Measurements from ENCODE around the gene RPL11. TPM values are rescaled to one million over a fixed set of nuclear protein-coding genes. Genes with fewer than 3 reads are reported as not detected.

The RPL11 gene
- total RNA-seq, 1 experiment from 2014 or later, result 865 TPM

DNA sequence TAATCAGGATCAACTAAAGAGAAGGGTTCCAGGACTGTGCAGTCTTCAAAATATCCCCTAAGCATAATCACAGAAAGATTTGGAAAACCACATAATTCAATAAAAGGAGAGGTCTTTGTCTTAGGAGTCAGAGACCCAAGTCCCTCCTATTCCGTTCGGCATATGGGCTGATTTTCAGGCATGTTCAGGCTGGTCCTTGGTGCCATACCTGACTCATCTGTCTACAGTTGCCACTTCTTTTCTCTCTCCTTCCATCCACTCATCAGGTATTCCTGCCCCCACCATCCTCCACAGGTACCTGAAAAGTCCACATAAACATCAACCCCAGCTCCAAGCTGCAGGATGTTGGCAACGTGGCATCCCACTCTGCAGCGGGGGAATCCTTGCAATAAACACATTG is 29.7 kb upstream of the RPL11 start:
- in situ Hi-C loops (cut with HindIII; ENCODE audit: low pct_unique_long_range_greater_than_20kb, low sequenced_read_pairs), result no loop called here
- Histone ChIP-seq H3K27me3 (ENCODE audit: control insufficient read depth, insufficient read depth, low read length) (no peaks in the 10 kb centered on the region), H3K4me3 (ENCODE audit: low read depth in 2 of 2, low read length in 2 of 2) (no peak overlapping the region), H3K27ac (ENCODE audit: low read length) (no peak overlapping the region), H3K36me3 (ENCODE audit: control insufficient read depth, insufficient read depth, low read length) (no peaks in the 10 kb centered on the region), H3K4me1 (ENCODE audit: control insufficient read depth, insufficient read depth, low read length) (no peaks in the 10 kb centered on the region), H3K9me3 (ENCODE audit: control insufficient read depth, insufficient read depth, low read depth, low read length) (no peaks in the 10 kb centered on the region)
- ATAC-seq, result no peak
- POLR2A ChIA-PET, result no interaction called here
- TF ChIP-seq, protein P1, sequence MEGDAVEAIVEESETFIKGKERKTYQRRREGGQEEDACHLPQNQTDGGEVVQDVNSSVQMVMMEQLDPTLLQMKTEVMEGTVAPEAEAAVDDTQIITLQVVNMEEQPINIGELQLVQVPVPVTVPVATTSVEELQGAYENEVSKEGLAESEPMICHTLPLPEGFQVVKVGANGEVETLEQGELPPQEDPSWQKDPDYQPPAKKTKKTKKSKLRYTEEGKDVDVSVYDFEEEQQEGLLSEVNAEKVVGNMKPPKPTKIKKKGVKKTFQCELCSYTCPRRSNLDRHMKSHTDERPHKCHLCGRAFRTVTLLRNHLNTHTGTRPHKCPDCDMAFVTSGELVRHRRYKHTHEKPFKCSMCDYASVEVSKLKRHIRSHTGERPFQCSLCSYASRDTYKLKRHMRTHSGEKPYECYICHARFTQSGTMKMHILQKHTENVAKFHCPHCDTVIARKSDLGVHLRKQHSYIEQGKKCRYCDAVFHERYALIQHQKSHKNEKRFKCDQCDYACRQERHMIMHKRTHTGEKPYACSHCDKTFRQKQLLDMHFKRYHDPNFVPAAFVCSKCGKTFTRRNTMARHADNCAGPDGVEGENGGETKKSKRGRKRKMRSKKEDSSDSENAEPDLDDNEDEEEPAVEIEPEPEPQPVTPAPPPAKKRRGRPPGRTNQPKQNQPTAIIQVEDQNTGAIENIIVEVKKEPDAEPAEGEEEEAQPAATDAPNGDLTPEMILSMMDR (IDR thresholded peaks at IDR 0.05), result no peak
- TF ChIP-seq SIN3A (IDR thresholded peaks at IDR 0.05; ENCODE audit: borderline replicate concordance, insufficient read depth, low read depth, low read length), result no peak
- no peak for TF ChIP-seq TCF7L2 (IDR thresholded peaks at IDR 0.05; ENCODE audit: low read depth, low read length)
- no peak for TF ChIP-seq REST (IDR thresholded peaks at IDR 0.05; ENCODE audit: insufficient read depth in 1 of 2, low read depth in 2 of 2, low read length in 1 of 2)
- no peak for TF ChIP-seq POLR2AphosphoS5 (IDR thresholded peaks at IDR 0.05; ENCODE audit: low read depth, low read length)
- intact Hi-C loops (cut with micrococcal nuclease; ENCODE audit: unreplicated experiment), result no loop called here
- BruUV-seq (replicated peaks), result no TSS peak
- DNase-seq (ENCODE audit: low read depth, low spot score), result no peak
- CTCF ChIA-PET, result interaction anchor here (0.6 to 0.9 kb wide), 3 partner anchors 57 to 163 kb away, joined by 3 to 4 read pairs (median 3); no protein-coding TSS in a partner anchor

DNA sequence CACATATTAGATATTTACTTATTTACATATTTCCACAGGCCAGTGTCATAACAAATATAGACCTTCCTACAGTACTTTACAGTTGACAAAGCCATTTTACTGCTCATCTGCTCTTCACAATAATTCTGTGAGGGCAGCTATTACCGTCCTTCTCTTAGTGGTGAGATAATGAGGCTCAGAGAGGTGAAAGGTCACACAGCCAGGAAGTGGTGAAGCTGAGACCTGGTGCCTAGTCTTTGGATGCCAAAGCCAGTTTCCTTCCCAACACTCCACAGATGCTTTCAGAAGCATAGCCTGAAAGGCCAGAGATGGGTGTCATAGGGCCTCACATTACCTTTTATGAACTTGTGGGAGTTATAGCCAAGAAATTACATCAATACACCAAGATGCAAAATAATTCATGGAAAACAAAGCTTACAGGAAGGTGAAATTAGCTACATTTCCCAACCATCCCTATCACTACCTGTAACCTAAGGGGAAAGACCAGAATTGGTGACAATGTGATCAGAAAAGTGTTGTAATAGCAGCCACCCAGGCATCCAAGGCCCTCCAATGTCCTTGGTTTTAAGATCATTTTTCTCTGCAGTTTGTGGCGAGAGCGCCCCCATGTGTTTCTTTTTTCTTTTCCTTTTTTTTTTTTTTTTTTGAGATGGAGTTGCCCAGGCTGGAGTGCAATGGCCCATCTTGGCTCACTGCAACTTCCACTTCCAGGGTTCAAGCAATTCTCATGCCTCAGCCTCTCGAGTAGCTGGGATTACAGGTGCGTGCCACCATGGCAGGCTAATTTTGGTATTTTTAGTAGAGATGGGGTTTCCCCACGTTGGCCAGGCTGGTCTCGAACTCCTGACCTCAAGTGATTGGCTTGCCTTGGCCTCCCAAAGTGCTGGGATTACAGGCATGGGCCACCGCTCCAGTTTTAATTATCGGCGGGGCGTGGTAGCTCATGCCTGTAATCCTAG is 26.5 kb upstream of the RPL11 start:
- in situ Hi-C loops (cut with HindIII; ENCODE audit: low pct_unique_long_range_greater_than_20kb, low sequenced_read_pairs), result no loop called here
- no peaks in the 10 kb centered on the region for H3K27me3 ChIP-seq (ENCODE audit: control insufficient read depth, insufficient read depth, low read length)
- intact Hi-C loops (cut with micrococcal nuclease; ENCODE audit: unreplicated experiment), result no loop called here
- H3K4me1 ChIP-seq (ENCODE audit: control insufficient read depth, insufficient read depth, low read length), result no peaks in the 10 kb centered on the region
- DNase-seq (ENCODE audit: low read depth, low spot score), result no peak
- no peak overlapping the region for H3K27ac ChIP-seq (ENCODE audit: low read length)
- BruUV-seq (replicated peaks), result no TSS peak
- 0 out of 2 replicates have a peak, but pooled peaks have one; percentile 26 for ATAC-seq
- H3K36me3 ChIP-seq (ENCODE audit: control insufficient read depth, insufficient read depth, low read length), result no peaks in the 10 kb centered on the region
- H3K9me3 ChIP-seq (ENCODE audit: control insufficient read depth, insufficient read depth, low read depth, low read length), result no peaks in the 10 kb centered on the region
- ChIA-PET CTCF (interaction anchor here (0.6 kb wide), 1 partner anchor 10 kb away, joined by 4 read pairs; no protein-coding TSS in a partner anchor), POLR2A (interaction anchor here (0.8 kb wide), 1 partner anchor 298 kb away, joined by 7 read pairs; no protein-coding TSS in a partner anchor)
- no peak overlapping the region for H3K4me3 ChIP-seq (ENCODE audit: low read depth in 2 of 2, low read length in 2 of 2)
- TF ChIP-seq REST (IDR thresholded peaks at IDR 0.05; ENCODE audit: insufficient read depth in 1 of 2, low read depth in 2 of 2, low read length in 1 of 2), result no peak
- TF ChIP-seq, protein P1 (IDR thresholded peaks at IDR 0.05), result peak; percentile 75
